ENCODE data around the gene TRPT1.
A peak's percentile ranks its signal among the peaks of the same experiment; 100 is the strongest.

Gene TRPT1

GRCh38 chr11:64256300-64256699, 30.3 kb upstream of the TRPT1 start:
- DNase-seq (ENCODE audit: low spot score) = no peak
- TF ChIP-seq CTCF (IDR thresholded peaks at IDR 0.05; ENCODE audit: extremely low read depth, insufficient read depth, missing control alignments) = no peak
- in situ Hi-C loops (cut with MboI; ENCODE audit: low pct_unique_long_range_greater_than_20kb, low sequenced_read_pairs, unreplicated experiment) = no loop called here

- no peak for TF ChIP-seq CTCF (IDR thresholded peaks at IDR 0.05; ENCODE audit: extremely low read depth, insufficient read depth, missing control alignments)
- in situ Hi-C loops (cut with MboI; ENCODE audit: low pct_unique_long_range_greater_than_20kb, low sequenced_read_pairs, unreplicated experiment) = no loop called here
- DNase-seq (ENCODE audit: low spot score) = no peak
These were observed 29.4 kb upstream of the TRPT1 start for GRCh38 chr11:64255135-64256128.

GRCh38 chr11:64254326-64254725, 28.3 kb upstream of the TRPT1 start:
- no peak for DNase-seq (ENCODE audit: low spot score)
- in situ Hi-C loops (cut with MboI; ENCODE audit: low pct_unique_long_range_greater_than_20kb, low sequenced_read_pairs, unreplicated experiment) = no loop called here
- no peak for TF ChIP-seq CTCF (IDR thresholded peaks at IDR 0.05; ENCODE audit: extremely low read depth, insufficient read depth, missing control alignments)

GRCh38 chr11:64253481-64253880, 27.5 kb upstream of the TRPT1 start:
- in situ Hi-C loops (cut with MboI; ENCODE audit: low pct_unique_long_range_greater_than_20kb, low sequenced_read_pairs, unreplicated experiment) = no loop called here
- no peak for TF ChIP-seq CTCF (IDR thresholded peaks at IDR 0.05; ENCODE audit: extremely low read depth, insufficient read depth, missing control alignments)
- DNase-seq (ENCODE audit: low spot score) = no peak

- DNase-seq (ENCODE audit: low spot score) = no peak
- no peak for TF ChIP-seq CTCF (IDR thresholded peaks at IDR 0.05; ENCODE audit: extremely low read depth, insufficient read depth, missing control alignments)
- in situ Hi-C loops (cut with MboI; ENCODE audit: low pct_unique_long_range_greater_than_20kb, low sequenced_read_pairs, unreplicated experiment) = no loop called here
These were observed 27.1 kb upstream of the TRPT1 start for GRCh38 chr11:64253043-64253442.

GRCh38 chr11:64252003-64252872, 26.3 kb upstream of the TRPT1 start:
- DNase-seq (ENCODE audit: low spot score) = peak; percentile 70
- in situ Hi-C loops (cut with MboI; ENCODE audit: low pct_unique_long_range_greater_than_20kb, low sequenced_read_pairs, unreplicated experiment) = no loop called here
- TF ChIP-seq CTCF (IDR thresholded peaks at IDR 0.05; ENCODE audit: extremely low read depth, insufficient read depth, missing control alignments) = peak; percentile 40
